ENCODE measurements around the gene LCE3E. TPM values are rescaled to one million over a fixed set of nuclear protein-coding genes. Genes with fewer than 3 reads are reported as not detected.
A peak's percentile ranks its signal among the peaks of the same experiment; 100 is the strongest.

The LCE3E gene
- total RNA-seq, 4 donors from 2014 or later: not detected

- TF ChIP-seq CTCF (IDR thresholded peaks at IDR 0.05): no peak
- no peak for TF ChIP-seq EP300 (IDR thresholded peaks at IDR 0.05)
- no peak for TF ChIP-seq POLR2A (IDR thresholded peaks at IDR 0.05)
- WGBS, 2 donors: 35 to 67% methylated on average over 4 of the region's 4 CpGs
- Histone ChIP-seq H3K27ac (no peak overlapping the region), H3K36me3 (no peaks in the 10 kb centered on the region), H3K27me3 (no peaks in the 10 kb centered on the region), H3K4me1 (no peaks in the 10 kb centered on the region), H3K9me3 (no peaks in the 10 kb centered on the region), H3K4me3 (no peak overlapping the region)
- DNase-seq (ENCODE audit: low spot score in 2 of 2): no peak
Observed at GRCh38 chr1:152537496-152537895, 29.1 kb downstream of the LCE3E start.

GRCh38 chr1:152535774-152536173, 30.8 kb downstream of the LCE3E start:
- H3K36me3 ChIP-seq: no peaks in the 10 kb centered on the region
- WGBS, 2 donors: 74 to 80% methylated on average over 3 of the region's 3 CpGs
- H3K27ac ChIP-seq: no peak overlapping the region
- DNase-seq (ENCODE audit: low spot score in 2 of 2): no peak
- no peaks in the 10 kb centered on the region for H3K4me1 ChIP-seq
- peaks cover 0 to 7% (median 0%) of the 10 kb centered on the region in 4 donors for H3K9me3 ChIP-seq
- H3K4me3 ChIP-seq: no peak overlapping the region
- H3K27me3 ChIP-seq: no peaks in the 10 kb centered on the region
- TF ChIP-seq CTCF (IDR thresholded peaks at IDR 0.05) (no peak), POLR2A (IDR thresholded peaks at IDR 0.05) (no peak), EP300 (IDR thresholded peaks at IDR 0.05) (no peak)

GRCh38 chr1:152533327-152533938, 33.1 kb downstream of the LCE3E start:
- H3K9me3 ChIP-seq: peaks cover 0 to 7% (median 0%) of the 10 kb centered on the region in 4 donors
- H3K27ac ChIP-seq: no peak overlapping the region
- H3K36me3 ChIP-seq: no peaks in the 10 kb centered on the region
- TF ChIP-seq CTCF (IDR thresholded peaks at IDR 0.05): peak in 1 of 5 experiments; percentile 37
- no peak for TF ChIP-seq EP300 (IDR thresholded peaks at IDR 0.05)
- 23 to 27% methylated on average over 7 of the region's 7 CpGs for WGBS, 2 donors
- H3K4me1 ChIP-seq: no peaks in the 10 kb centered on the region
- DNase-seq (ENCODE audit: low spot score in 2 of 2): peak in 1 of 2 donors; percentile 23
- H3K4me3 ChIP-seq: no peak overlapping the region
- no peaks in the 10 kb centered on the region for H3K27me3 ChIP-seq

- Histone ChIP-seq H3K36me3 (no peaks in the 10 kb centered on the region), H3K9me3 (peaks cover 0 to 16% (median 0%) of the 10 kb centered on the region in 4 donors)
- TF ChIP-seq CTCF (IDR thresholded peaks at IDR 0.05): no peak
- no peak for TF ChIP-seq POLR2A (IDR thresholded peaks at IDR 0.05)
- TF ChIP-seq EP300 (IDR thresholded peaks at IDR 0.05): no peak
Observed at GRCh38 chr1:152525080-152525641, 41.4 kb downstream of the LCE3E start.

GRCh38 chr1:152520561-152521090, 46.0 kb downstream of the LCE3E start:
- Histone ChIP-seq H3K27me3 (peaks cover 0 to 14% of the 10 kb centered on the region in 2 donors), H3K4me3 (no peak overlapping the region), H3K9me3 (peaks cover 0 to 13% (median 0%) of the 10 kb centered on the region in 4 donors), H3K4me1 (peaks cover 0 to 1% (median under 1%) of the 10 kb centered on the region in 4 donors), H3K27ac (no peak overlapping the region), H3K36me3 (no peaks in the 10 kb centered on the region)
- TF ChIP-seq POLR2A (IDR thresholded peaks at IDR 0.05) (no peak), CTCF (IDR thresholded peaks at IDR 0.05) (no peak), EP300 (IDR thresholded peaks at IDR 0.05) (no peak)
- no peak for DNase-seq (ENCODE audit: low spot score in 2 of 2)
- 62% methylated on average over 4 of the region's 4 CpGs for WGBS, 2 donors

More at GRCh38 chr1:152525080-152525641, 41.4 kb downstream of the LCE3E start:
- Histone ChIP-seq H3K4me3 (no peak overlapping the region), H3K27me3 (no peaks in the 10 kb centered on the region), H3K4me1 (no peaks in the 10 kb centered on the region), H3K27ac (no peak overlapping the region)
- no peak for DNase-seq (ENCODE audit: low spot score in 2 of 2)
- WGBS, 2 donors: 14 to 21% methylated on average over 1 of the region's 1 CpG

Measured in tibial nerve (tissue), 4 donors.